ENCODE results near the gene STPG3. TPM values are rescaled to one million over a fixed set of nuclear protein-coding genes. Genes with fewer than 3 reads are reported as not detected.
A peak's percentile ranks its signal among the peaks of the same experiment; 100 is the strongest.

Gene STPG3
- under 1 TPM in 3 of 4 donors, not detected in 1; 0.31 to 0.46 (median 0.32) TPM for total RNA-seq
- polyA plus RNA-seq: 0.23 TPM
- long read RNA-seq, donor 1: 0 reads
- long read RNA-seq, donor 2: 0 reads
- long read RNA-seq, donor 3: 0 reads
- long read RNA-seq, donor 4: 0 reads

- 67% methylated on average over 4 of the region's 4 CpGs for WGBS
These were observed at the start of gene STPG3 for GRCh38 chr9:137251194-137251461. Gene STPG3, plus strand, starts transcription at chr9:137251286. Its CDS starts 1 bp downstream, at chr9:137251287.

GRCh38 chr9:137202966-137203365, 48.1 kb upstream of the STPG3 start:
- no peak overlapping the region for H3K4me3 ChIP-seq (ENCODE audit: low read length)
- H3K27me3 ChIP-seq (ENCODE audit: control insufficient read depth, insufficient read depth): no peaks in the 10 kb centered on the region
- H3K4me1 ChIP-seq (ENCODE audit: control insufficient read depth, insufficient read depth, low read length): peaks cover 14% of the 10 kb centered on the region
- H3K9me3 ChIP-seq (ENCODE audit: control insufficient read depth, low read length): no peaks in the 10 kb centered on the region
- DNase-seq (no peak), ATAC-seq (no peak)
- intact Hi-C loops (cut with DNase I): no loop called here
- H3K27ac ChIP-seq (ENCODE audit: low read length): no peak overlapping the region
- WGBS: 71% methylated on average over 8 of the region's 8 CpGs

More at GRCh38 chr9:137251194-137251461, at the start of gene STPG3:
- Histone ChIP-seq H3K27ac (ENCODE audit: low read length) (peak within 1 kb of the TSS; percentile 30), H3K4me3 (ENCODE audit: low read length) (no peak within 1 kb of the TSS), H3K9me3 (ENCODE audit: control insufficient read depth, low read length) (no peaks in the 10 kb centered on the region), H3K4me1 (ENCODE audit: control insufficient read depth, insufficient read depth, low read length) (peaks cover 7% of the 10 kb centered on the region), H3K27me3 (ENCODE audit: control insufficient read depth, insufficient read depth) (no peaks in the 10 kb centered on the region)
- intact Hi-C loops (cut with DNase I): no loop called here
- no peak for ATAC-seq
- no peak for DNase-seq

- ATAC-seq (no peak), DNase-seq (no peak)
- intact Hi-C loops (cut with DNase I): no loop called here
- Histone ChIP-seq H3K9me3 (ENCODE audit: control insufficient read depth, low read length) (no peaks in the 10 kb centered on the region), H3K4me1 (ENCODE audit: control insufficient read depth, insufficient read depth, low read length) (peaks cover 14% of the 10 kb centered on the region), H3K27me3 (ENCODE audit: control insufficient read depth, insufficient read depth) (no peaks in the 10 kb centered on the region), H3K4me3 (ENCODE audit: low read length) (peak overlapping the region; percentile 89), H3K27ac (ENCODE audit: low read length) (no peak overlapping the region)
- WGBS: 15% methylated on average over 21 of the region's 21 CpGs
These were observed 46.4 kb upstream of the STPG3 start for GRCh38 chr9:137204731-137205125.

GRCh38 chr9:137205126-137206069, 45.7 kb upstream of the STPG3 start, which contains the start of the genes NDOR1 and TMEM203:
Gene NDOR1, plus strand, starts transcription at chr9:137205700. Its CDS starts 78 bp downstream, at chr9:137205778.
Gene TMEM203, minus strand, starts transcription at chr9:137205648. Its CDS starts 234 bp downstream, at chr9:137205414.
- ATAC-seq (peak; percentile 74), DNase-seq (peak; percentile 92 to 97 (median 96))
- H3K27ac ChIP-seq (ENCODE audit: low read length): peak within 1 kb of the TSS; percentile 35
- peaks cover 14% of the 10 kb centered on the region for H3K4me1 ChIP-seq (ENCODE audit: control insufficient read depth, insufficient read depth, low read length)
- no peaks in the 10 kb centered on the region for H3K27me3 ChIP-seq (ENCODE audit: control insufficient read depth, insufficient read depth)
- H3K9me3 ChIP-seq (ENCODE audit: control insufficient read depth, low read length): no peaks in the 10 kb centered on the region
- WGBS: under 1% methylated on average over 98 of the region's 98 CpGs
- H3K4me3 ChIP-seq (ENCODE audit: low read length): peak within 1 kb of the TSS; percentile 89
- intact Hi-C loops (cut with DNase I): no loop called here

GRCh38 chr9:137206602-137207001, 44.5 kb upstream of the STPG3 start:
- WGBS: 67% methylated on average over 7 of the region's 7 CpGs
- intact Hi-C loops (cut with DNase I): no loop called here
- Histone ChIP-seq H3K27ac (ENCODE audit: low read length) (no peak overlapping the region), H3K4me3 (ENCODE audit: low read length) (peak overlapping the region; percentile 89), H3K27me3 (ENCODE audit: control insufficient read depth, insufficient read depth) (no peaks in the 10 kb centered on the region), H3K4me1 (ENCODE audit: control insufficient read depth, insufficient read depth, low read length) (peaks cover 14% of the 10 kb centered on the region), H3K9me3 (ENCODE audit: control insufficient read depth, low read length) (no peaks in the 10 kb centered on the region)
- DNase-seq: no peak
- ATAC-seq: no peak

- intact Hi-C loops (cut with DNase I): no loop called here
- H3K4me3 ChIP-seq (ENCODE audit: low read length): no peak overlapping the region
- 86% methylated on average over 13 of the region's 13 CpGs for WGBS
- no peak overlapping the region for H3K27ac ChIP-seq (ENCODE audit: low read length)
- DNase-seq (no peak), ATAC-seq (no peak)
- no peaks in the 10 kb centered on the region for H3K9me3 ChIP-seq (ENCODE audit: control insufficient read depth, low read length)
- H3K4me1 ChIP-seq (ENCODE audit: control insufficient read depth, insufficient read depth, low read length): peaks cover 4% of the 10 kb centered on the region
- H3K27me3 ChIP-seq (ENCODE audit: control insufficient read depth, insufficient read depth): no peaks in the 10 kb centered on the region
These were observed 39.6 kb upstream of the STPG3 start for GRCh38 chr9:137211532-137211931.

GRCh38 chr9:137212520-137212919, 38.6 kb upstream of the STPG3 start:
- DNase-seq (peak in 1 of 3 donors; percentile 47), ATAC-seq (no peak)
- Histone ChIP-seq H3K4me3 (ENCODE audit: low read length) (no peak overlapping the region), H3K27me3 (ENCODE audit: control insufficient read depth, insufficient read depth) (no peaks in the 10 kb centered on the region), H3K9me3 (ENCODE audit: control insufficient read depth, low read length) (no peaks in the 10 kb centered on the region), H3K4me1 (ENCODE audit: control insufficient read depth, insufficient read depth, low read length) (no peaks in the 10 kb centered on the region), H3K27ac (ENCODE audit: low read length) (no peak overlapping the region)
- intact Hi-C loops (cut with DNase I): no loop called here
- WGBS: 83% methylated on average over 21 of the region's 21 CpGs

- intact Hi-C loops (cut with DNase I): no loop called here
- no peak for ATAC-seq
- Histone ChIP-seq H3K4me3 (ENCODE audit: low read length) (no peak overlapping the region), H3K27ac (ENCODE audit: low read length) (no peak overlapping the region), H3K27me3 (ENCODE audit: control insufficient read depth, insufficient read depth) (no peaks in the 10 kb centered on the region), H3K9me3 (ENCODE audit: control insufficient read depth, low read length) (no peaks in the 10 kb centered on the region), H3K4me1 (ENCODE audit: control insufficient read depth, insufficient read depth, low read length) (no peaks in the 10 kb centered on the region)
- WGBS: 88% methylated on average over 49 of the region's 49 CpGs
- DNase-seq: no peak
These were observed 37.7 kb upstream of the STPG3 start for GRCh38 chr9:137213160-137214060.

- no peaks in the 10 kb centered on the region for H3K27me3 ChIP-seq (ENCODE audit: control insufficient read depth, insufficient read depth)
- H3K4me3 ChIP-seq (ENCODE audit: low read length): no peak overlapping the region
- DNase-seq (no peak), ATAC-seq (no peak)
- intact Hi-C loops (cut with DNase I): no loop called here
- no peak overlapping the region for H3K27ac ChIP-seq (ENCODE audit: low read length)
- 93% methylated on average over 19 of the region's 19 CpGs for WGBS
- H3K4me1 ChIP-seq (ENCODE audit: control insufficient read depth, insufficient read depth, low read length): no peaks in the 10 kb centered on the region
- H3K9me3 ChIP-seq (ENCODE audit: control insufficient read depth, low read length): no peaks in the 10 kb centered on the region
These were observed 36.5 kb upstream of the STPG3 start for GRCh38 chr9:137214620-137215019.

GRCh38 chr9:137215196-137215986, 35.7 kb upstream of the STPG3 start:
- no peak for ATAC-seq
- 94% methylated on average over 22 of the region's 22 CpGs for WGBS
- Histone ChIP-seq H3K4me3 (ENCODE audit: low read length) (no peak overlapping the region), H3K9me3 (ENCODE audit: control insufficient read depth, low read length) (no peaks in the 10 kb centered on the region), H3K4me1 (ENCODE audit: control insufficient read depth, insufficient read depth, low read length) (no peaks in the 10 kb centered on the region), H3K27me3 (ENCODE audit: control insufficient read depth, insufficient read depth) (no peaks in the 10 kb centered on the region), H3K27ac (ENCODE audit: low read length) (no peak overlapping the region)
- DNase-seq: peak in 1 of 3 donors; percentile 57
- intact Hi-C loops (cut with DNase I): no loop called here

Data from right cardiac atrium (tissue), 5 donors.